ENCODE results near the gene EMD.
A peak's percentile ranks its signal among the peaks of the same experiment; 100 is the strongest.

Gene EMD

GRCh38 chrX:154417157-154417556 lies 38.1 kb downstream of the EMD start:
- FAIRE-seq (peak; percentile 55), DNase-seq (ENCODE audit: low spot score) (peak; percentile 23)

- DNase-seq (ENCODE audit: low spot score) (no peak), FAIRE-seq (no peak)
Observed at GRCh38 chrX:154419189-154419588, 40.1 kb downstream of the EMD start.

GRCh38 chrX:154419688-154420401 lies 40.8 kb downstream of the EMD start:
- FAIRE-seq (no peak), DNase-seq (ENCODE audit: low spot score) (no peak)

GRCh38 chrX:154420402-154420756 lies 41.3 kb downstream of the EMD start:
- DNase-seq (ENCODE audit: low spot score): no peak
- FAIRE-seq: no peak

- DNase-seq (ENCODE audit: low spot score) (no peak), FAIRE-seq (no peak)
Observed at GRCh38 chrX:154426916-154427770, 48.0 kb downstream of the EMD start.

GRCh38 chrX:154428176-154429171 lies 49.4 kb downstream of the EMD start, which contains the start of gene ATP6AP1:
Gene ATP6AP1 (plus strand): TSS chrX:154428677. CDS start chrX:154428693, 16 bp downstream.
- FAIRE-seq (peak; percentile 84), DNase-seq (ENCODE audit: low spot score) (peak; percentile 86)

- FAIRE-seq (no peak), DNase-seq (ENCODE audit: low spot score) (no peak)
Observed at GRCh38 chrX:154429711-154430110, 50.6 kb downstream of the EMD start.

GRCh38 chrX:154430479-154430878 lies 51.4 kb downstream of the EMD start:
- DNase-seq (ENCODE audit: low spot score) (no peak), FAIRE-seq (no peak)

GRCh38 chrX:154430916-154431315 lies 51.8 kb downstream of the EMD start:
- no peak for FAIRE-seq

More at GRCh38 chrX:154430916-154431315, 51.8 kb downstream of the EMD start:
- DNase-seq (ENCODE audit: low spot score): no peak

All from RCC 7860 (cell line).